ENCODE data around the gene MOXD1. TPM values are rescaled to one million over a fixed set of nuclear protein-coding genes. Genes with fewer than 3 reads are reported as not detected.

Gene MOXD1
- total RNA-seq, 1 donor from 2014 or later: 1.6 TPM

DNA sequence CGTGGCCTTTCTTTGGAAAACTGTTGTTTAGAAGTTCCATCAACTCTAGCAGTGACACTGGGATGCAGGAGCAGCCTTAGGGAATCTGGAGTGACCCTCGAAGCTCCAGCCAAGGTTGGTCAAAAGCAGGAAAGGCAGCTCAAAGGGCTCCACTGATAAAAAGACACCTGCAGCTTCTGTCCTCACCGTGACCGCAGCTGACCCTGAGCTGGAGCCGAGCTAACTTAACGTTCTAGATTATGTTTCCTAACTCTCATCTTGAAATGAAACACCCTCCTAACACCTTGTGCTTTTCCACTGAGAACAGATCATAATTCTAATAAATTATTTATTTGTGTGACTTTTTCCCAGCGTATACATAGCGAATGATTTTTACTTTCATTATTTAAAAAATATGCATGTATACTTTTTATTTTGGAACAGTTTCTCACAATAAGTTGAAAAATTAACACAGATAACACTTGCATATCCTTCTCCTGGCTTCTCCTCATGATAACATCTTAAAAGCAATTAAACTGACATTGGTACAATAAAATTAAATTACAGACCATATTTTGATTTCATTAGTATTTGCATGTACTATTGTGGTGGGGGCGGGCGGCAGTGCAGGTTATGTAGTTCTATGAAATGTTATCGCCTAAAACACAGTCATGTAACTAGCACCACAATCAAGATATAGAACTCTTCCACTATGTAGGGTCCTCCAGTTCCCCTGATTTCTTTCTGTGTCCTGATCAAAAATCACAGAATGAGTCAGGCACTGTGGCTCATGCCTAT lies 116.1 kb downstream of the MOXD1 start:
- DNase-seq (ENCODE audit: low read depth) (no peak), FAIRE-seq (no peak)
- no peak overlapping the region for H3K4me3 ChIP-seq (ENCODE audit: low read depth, low read length)
- peaks cover 1% of the 10 kb centered on the region for H3K27me3 ChIP-seq (ENCODE audit: control insufficient read depth, insufficient read depth, low read length)
- TF ChIP-seq, protein P1, sequence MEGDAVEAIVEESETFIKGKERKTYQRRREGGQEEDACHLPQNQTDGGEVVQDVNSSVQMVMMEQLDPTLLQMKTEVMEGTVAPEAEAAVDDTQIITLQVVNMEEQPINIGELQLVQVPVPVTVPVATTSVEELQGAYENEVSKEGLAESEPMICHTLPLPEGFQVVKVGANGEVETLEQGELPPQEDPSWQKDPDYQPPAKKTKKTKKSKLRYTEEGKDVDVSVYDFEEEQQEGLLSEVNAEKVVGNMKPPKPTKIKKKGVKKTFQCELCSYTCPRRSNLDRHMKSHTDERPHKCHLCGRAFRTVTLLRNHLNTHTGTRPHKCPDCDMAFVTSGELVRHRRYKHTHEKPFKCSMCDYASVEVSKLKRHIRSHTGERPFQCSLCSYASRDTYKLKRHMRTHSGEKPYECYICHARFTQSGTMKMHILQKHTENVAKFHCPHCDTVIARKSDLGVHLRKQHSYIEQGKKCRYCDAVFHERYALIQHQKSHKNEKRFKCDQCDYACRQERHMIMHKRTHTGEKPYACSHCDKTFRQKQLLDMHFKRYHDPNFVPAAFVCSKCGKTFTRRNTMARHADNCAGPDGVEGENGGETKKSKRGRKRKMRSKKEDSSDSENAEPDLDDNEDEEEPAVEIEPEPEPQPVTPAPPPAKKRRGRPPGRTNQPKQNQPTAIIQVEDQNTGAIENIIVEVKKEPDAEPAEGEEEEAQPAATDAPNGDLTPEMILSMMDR (IDR thresholded peaks at IDR 0.05; ENCODE audit: insufficient read depth, low read length, severe bottlenecking): no peak
- no peaks in the 10 kb centered on the region for H3K36me3 ChIP-seq (ENCODE audit: control insufficient read depth, insufficient read depth, low read length)

DNA sequence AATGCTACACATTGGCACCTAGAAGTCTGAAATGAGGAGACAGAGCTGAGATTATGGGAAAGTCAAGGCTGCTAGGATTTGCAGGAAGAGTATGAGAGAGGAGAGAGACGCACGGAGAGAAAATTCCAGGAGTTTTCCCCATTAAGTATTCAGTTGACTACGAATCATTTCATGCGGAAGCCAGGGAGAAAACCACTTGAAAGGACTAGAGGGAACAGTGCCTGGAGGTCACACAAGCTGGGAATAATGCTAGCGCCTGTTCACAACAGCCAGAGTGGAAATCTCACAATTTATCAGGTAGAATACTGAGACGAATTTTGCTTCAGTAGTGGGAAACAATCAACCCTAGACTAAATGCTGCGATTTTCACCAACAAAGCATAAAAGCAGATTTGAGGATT lies 118.6 kb downstream of the MOXD1 start:
- TF ChIP-seq, protein P1 (IDR thresholded peaks at IDR 0.05; ENCODE audit: insufficient read depth, low read length, severe bottlenecking): no peak
- Histone ChIP-seq H3K36me3 (ENCODE audit: control insufficient read depth, insufficient read depth, low read length) (no peaks in the 10 kb centered on the region), H3K27me3 (ENCODE audit: control insufficient read depth, insufficient read depth, low read length) (no peaks in the 10 kb centered on the region), H3K4me3 (ENCODE audit: low read depth, low read length) (no peak overlapping the region)
- DNase-seq (ENCODE audit: low read depth): no peak
- FAIRE-seq: no peak

DNA sequence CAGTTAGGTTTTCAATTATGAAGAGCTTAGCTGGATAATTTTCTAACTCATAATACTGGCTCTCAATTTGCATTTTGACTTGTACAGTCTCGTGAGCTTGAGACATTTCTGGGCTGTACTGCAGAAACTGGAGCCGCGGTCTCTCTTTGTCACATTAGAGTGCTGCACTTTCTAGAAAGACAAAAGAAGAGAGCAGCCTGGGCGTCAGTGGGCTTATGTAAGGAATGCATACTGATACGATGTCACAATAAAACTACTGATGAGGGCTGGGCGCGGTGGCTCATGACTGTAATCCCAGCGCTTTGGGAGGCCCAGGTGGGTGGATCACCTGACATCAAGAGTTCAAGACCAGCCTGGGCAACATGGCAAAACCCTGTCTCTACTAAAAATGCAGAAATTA lies 120.8 kb downstream of the MOXD1 start:
- Histone ChIP-seq H3K36me3 (ENCODE audit: control insufficient read depth, insufficient read depth, low read length) (no peaks in the 10 kb centered on the region), H3K4me3 (ENCODE audit: low read depth, low read length) (no peak overlapping the region), H3K27me3 (ENCODE audit: control insufficient read depth, insufficient read depth, low read length) (no peaks in the 10 kb centered on the region)
- DNase-seq (ENCODE audit: low read depth): no peak
- TF ChIP-seq, protein P1 (IDR thresholded peaks at IDR 0.05; ENCODE audit: insufficient read depth, low read length, severe bottlenecking): no peak
- peak; percentile 43 for FAIRE-seq

DNA sequence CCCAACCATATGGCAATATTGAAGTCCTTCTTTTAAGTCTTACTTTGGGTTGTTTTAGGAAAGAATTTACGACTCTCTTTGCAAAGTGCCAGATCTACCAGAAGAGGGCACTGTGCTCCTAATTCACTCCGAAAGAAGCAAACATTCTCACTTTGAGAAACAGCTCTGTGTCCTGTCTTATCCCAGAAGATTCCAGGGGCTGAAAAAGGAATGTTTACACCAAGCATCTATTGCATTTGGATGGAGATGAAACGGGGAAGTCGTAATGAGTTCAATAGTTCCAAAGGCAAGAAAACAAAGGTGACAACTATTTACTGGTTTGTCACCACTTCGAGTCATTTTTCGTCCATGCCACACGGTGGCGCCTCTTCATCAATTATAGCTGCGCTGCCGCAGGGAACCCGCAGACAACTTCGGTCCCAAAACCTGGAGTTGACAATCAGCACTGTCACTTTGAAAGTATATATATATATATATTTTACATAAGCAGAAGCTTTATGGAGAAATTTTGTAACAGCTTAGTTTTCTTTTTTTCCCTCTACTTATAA lies 121.6 kb downstream of the MOXD1 start:
- TF ChIP-seq, protein P1 (IDR thresholded peaks at IDR 0.05; ENCODE audit: insufficient read depth, low read length, severe bottlenecking): peak; percentile 62
- Histone ChIP-seq H3K36me3 (ENCODE audit: control insufficient read depth, insufficient read depth, low read length) (no peaks in the 10 kb centered on the region), H3K27me3 (ENCODE audit: control insufficient read depth, insufficient read depth, low read length) (peaks cover under 1% of the 10 kb centered on the region), H3K4me3 (ENCODE audit: low read depth, low read length) (peak overlapping the region; percentile 16)
- no peak for FAIRE-seq
- DNase-seq (ENCODE audit: low read depth): peak; percentile 69

DNA sequence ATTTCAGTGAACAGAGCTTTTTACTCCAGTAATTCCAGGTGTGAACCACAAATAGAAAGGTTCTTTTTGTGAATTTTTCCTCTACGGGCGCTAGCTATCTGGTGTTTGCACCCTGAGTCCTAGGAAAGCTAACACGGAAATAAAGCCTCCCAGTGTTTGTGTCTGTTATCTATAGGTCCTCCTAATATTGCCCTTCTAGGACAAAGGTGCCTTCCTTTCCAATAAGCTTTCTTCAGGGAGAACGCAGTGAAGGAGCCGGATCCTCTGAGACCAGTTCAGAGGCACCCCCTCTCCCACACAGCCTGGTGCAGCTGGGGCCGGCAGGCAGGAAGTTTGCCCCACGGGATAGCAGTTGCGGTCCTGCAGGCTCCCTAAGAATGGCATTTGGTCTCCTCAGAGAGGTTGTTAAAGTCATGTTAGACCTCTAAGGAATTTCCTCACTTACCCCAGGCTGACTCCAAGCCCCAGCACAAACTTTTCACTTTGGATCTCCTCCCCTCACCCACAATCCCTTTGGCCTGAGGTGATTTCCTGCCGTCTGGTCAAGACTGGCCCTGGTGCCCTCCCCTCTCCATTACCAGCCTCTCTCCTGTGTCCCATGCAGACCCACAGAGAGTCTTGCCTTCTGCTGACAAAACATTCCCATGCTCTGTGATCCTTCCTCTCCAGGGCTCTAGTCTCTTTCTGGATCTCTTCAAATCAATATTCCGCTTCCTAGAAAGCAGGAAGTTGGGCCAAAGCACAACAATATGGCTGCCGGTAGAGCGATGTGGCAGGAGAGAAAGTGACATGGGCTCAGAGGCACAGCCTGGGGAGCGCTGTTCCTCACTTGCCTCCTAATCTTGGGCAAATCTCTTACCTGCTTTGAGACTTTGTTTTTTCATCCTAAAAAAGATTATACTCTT lies 126.0 kb downstream of the MOXD1 start:
- Histone ChIP-seq H3K27me3 (ENCODE audit: control insufficient read depth, insufficient read depth, low read length) (peaks cover 2% of the 10 kb centered on the region), H3K36me3 (ENCODE audit: control insufficient read depth, insufficient read depth, low read length) (no peaks in the 10 kb centered on the region), H3K4me3 (ENCODE audit: low read depth, low read length) (no peak overlapping the region)
- TF ChIP-seq, protein P1 (IDR thresholded peaks at IDR 0.05; ENCODE audit: insufficient read depth, low read length, severe bottlenecking): no peak
- no peak for DNase-seq (ENCODE audit: low read depth)
- no peak for FAIRE-seq

Data from bronchial epithelial cell (primary cell).